Astrocyte (in vitro differentiated cells and primary cell): ENCODE data around the gene MPP3.

Experiments
- CTCF ChIP-seq: IDR thresholded peaks from 2 replicates; pipeline ENCODE4 v1.5.1; 2011; ENCODE audit warnings: low read depth, mild to moderate bottlenecking, inconsistent platforms, low read length, moderate library complexity; ENCODE audit not compliant: insufficient read depth
- EZH2 ChIP-seq: IDR thresholded peaks from 2 replicates; pipeline ENCODE4 v1.6.1; 2012; ENCODE audit warnings: mild to moderate bottlenecking, low read length, inconsistent platforms; ENCODE audit not compliant: insufficient read depth

DNA sequence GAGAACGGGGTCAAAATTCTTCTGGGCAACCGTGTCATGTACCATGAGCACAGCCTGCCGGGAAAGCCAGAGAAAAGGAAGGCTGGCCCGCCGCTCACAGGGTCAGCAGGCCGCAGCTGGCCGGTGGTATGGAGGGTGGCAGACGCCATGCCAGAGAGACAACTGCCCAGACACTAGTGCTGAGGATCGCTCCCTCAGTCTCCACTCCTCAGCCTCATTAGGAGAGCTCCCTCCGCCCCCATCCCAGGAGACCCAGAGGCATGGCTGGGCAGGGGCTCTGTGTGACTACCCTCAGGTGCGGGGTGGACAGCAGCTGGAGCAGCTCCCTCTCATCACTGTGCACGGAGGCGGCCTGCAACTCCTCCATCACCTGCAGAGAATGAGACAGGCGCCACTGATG, 3.2 kb downstream of the MPP3 start:
- no peak for TF ChIP-seq CTCF
- no peak for TF ChIP-seq EZH2
